ENCODE results near the gene MEGF9.

Gene MEGF9

GRCh38 chr9:120734607-120735410 is 20.5 kb upstream of the MEGF9 start:
- intact Hi-C loops (cut with DNase I): no loop called here
- DNase-seq: peak in 1 of 10 donors; percentile 68

GRCh38 chr9:120733190-120733589 is 18.9 kb upstream of the MEGF9 start:
- DNase-seq: peak in 9 of 10 donors; percentile 32 to 92 (median 59)
- intact Hi-C loops (cut with DNase I): no loop called here

- DNase-seq: peak in 2 of 10 donors; percentile 61 to 63
Measured at GRCh38 chr9:120730654-120731514, 16.6 kb upstream of the MEGF9 start.

GRCh38 chr9:120729791-120730241 is 15.5 kb upstream of the MEGF9 start:
- intact Hi-C loops (cut with DNase I): no loop called here
- peak in 1 of 10 donors; percentile 34 for DNase-seq

More at GRCh38 chr9:120730654-120731514, 16.6 kb upstream of the MEGF9 start:
- intact Hi-C loops (cut with DNase I): no loop called here

GRCh38 chr9:120726484-120726883 is 12.2 kb upstream of the MEGF9 start:
- DNase-seq: no peak
- intact Hi-C loops (cut with DNase I): no loop called here

- intact Hi-C loops (cut with DNase I): no loop called here
- DNase-seq: no peak
Measured at GRCh38 chr9:120725907-120726306, 11.6 kb upstream of the MEGF9 start.

- intact Hi-C loops (cut with DNase I): no loop called here
- DNase-seq: no peak
Measured at GRCh38 chr9:120724757-120725400, 10.6 kb upstream of the MEGF9 start.

- intact Hi-C loops (cut with DNase I): no loop called here
- DNase-seq: no peak
Measured at GRCh38 chr9:120723565-120723964, 9.3 kb upstream of the MEGF9 start.

GRCh38 chr9:120720404-120720803 is 6.1 kb upstream of the MEGF9 start:
- intact Hi-C loops (cut with DNase I): no loop called here
- DNase-seq: no peak

- no peak for DNase-seq
- intact Hi-C loops (cut with DNase I): no loop called here
Measured at GRCh38 chr9:120718316-120718715, 4.0 kb upstream of the MEGF9 start.

- intact Hi-C loops (cut with DNase I): no loop called here
- no peak for DNase-seq
Measured at GRCh38 chr9:120717176-120717575, 2.9 kb upstream of the MEGF9 start.

GRCh38 chr9:120716483-120716882 is 2.2 kb upstream of the MEGF9 start:
- no peak for DNase-seq
- intact Hi-C loops (cut with DNase I): no loop called here

- intact Hi-C loops (cut with DNase I): loop anchor here (2.0 kb wide), 1 partner anchor 97 kb away; no protein-coding TSS in a partner anchor
Measured at GRCh38 chr9:120715389-120715924, 1.2 kb upstream of the MEGF9 start.

GRCh38 chr9:120714846-120715388 is 647 bp upstream of the MEGF9 start:
- intact Hi-C loops (cut with DNase I): loop anchor here (2.0 kb wide), 1 partner anchor 96 kb away; no protein-coding TSS in a partner anchor
- DNase-seq: no peak

More at GRCh38 chr9:120715389-120715924, 1.2 kb upstream of the MEGF9 start:
- DNase-seq: peak in 8 of 10 donors; percentile 20 to 89 (median 50)

GRCh38 chr9:120713257-120714087 is 798 bp downstream of the MEGF9 start:
- peak in 5 of 10 donors; percentile 37 to 89 (median 73) for DNase-seq
- intact Hi-C loops (cut with DNase I): loop anchor here (2.0 kb wide), 1 partner anchor 95 kb away; no protein-coding TSS in a partner anchor

- intact Hi-C loops (cut with DNase I): no loop called here
- DNase-seq: no peak
Measured at GRCh38 chr9:120712539-120713031, 1.7 kb downstream of the MEGF9 start.

- DNase-seq: no peak
- intact Hi-C loops (cut with DNase I): no loop called here
Measured at GRCh38 chr9:120711841-120712538, 2.3 kb downstream of the MEGF9 start.

GRCh38 chr9:120711354-120711753 is 2.9 kb downstream of the MEGF9 start:
- DNase-seq: no peak
- intact Hi-C loops (cut with DNase I): no loop called here

Data from posterior cingulate gyrus (tissue), 11 donors.